Measurements from ENCODE around the gene CCL19. TPM values are rescaled to one million over a fixed set of nuclear protein-coding genes. Genes with fewer than 3 reads are reported as not detected.

Gene CCL19
- total and polyA plus RNA-seq, 2 experiments from 2014 or later: not detected

GRCh38 chr9:34665381-34666250 is 25.5 kb downstream of the CCL19 start:
- H3K4me3 ChIP-seq: peak overlapping the region; percentile 98
- Mint-ChIP-seq H3K27me3 (ENCODE audit: insufficient read depth, low read depth, poor library complexity) (peaks cover 14% of the 10 kb centered on the region), H3K27ac (peak overlapping the region; percentile 98), H3K4me3 (peak overlapping the region; percentile 82), H3K9me3 (peaks cover 15% of the 10 kb centered on the region), H3K4me1 (peaks cover 8% of the 10 kb centered on the region), H3K36me3 (ENCODE audit: low read depth) (peaks cover 27% of the 10 kb centered on the region)
- H3K4me1 ChIP-seq (ENCODE audit: insufficient read depth): peaks cover 3% of the 10 kb centered on the region
- peak overlapping the region; percentile 99 for H2AFZ ChIP-seq
- DNase-seq (ENCODE audit: low spot score) (peak; percentile 99), ATAC-seq (peak; percentile 77)
- H4K20me1 ChIP-seq (replicated peaks; ENCODE audit: insufficient read depth): peaks cover 3% of the 10 kb centered on the region; the same call in 1 of the 2 replicates
- peak; percentile 97 for TF ChIP-seq CREB1 (CRISPR knock-in tag; IDR thresholded peaks at IDR 0.05; ENCODE audit: low read depth)
- peak; percentile 84 for TF ChIP-seq POLR2AphosphoS5 (IDR thresholded peaks at IDR 0.05; ENCODE audit: low read depth)
- no peak for TF ChIP-seq NANOG (IDR thresholded peaks at IDR 0.05; ENCODE audit: borderline replicate concordance)
- H3K27me3 ChIP-seq (ENCODE audit: insufficient read depth): no peaks in the 10 kb centered on the region
- H3K79me2 ChIP-seq (replicated peaks; ENCODE audit: insufficient read depth): peaks cover 8% of the 10 kb centered on the region; the same call in 1 of the 2 replicates
- H3K27ac ChIP-seq (ENCODE audit: low read depth): peak overlapping the region; percentile 99
- H3K4me2 ChIP-seq: peak overlapping the region; percentile 100
- H3K9me2 ChIP-seq (ENCODE audit: insufficient read depth): no peaks in the 10 kb centered on the region
- H3F3A ChIP-seq (replicated peaks; ENCODE audit: low read depth): no peaks in the 10 kb centered on the region
- no peaks in the 10 kb centered on the region for H3K36me3 ChIP-seq (ENCODE audit: insufficient read depth)

GRCh38 chr9:34665067-34665380 is 26.1 kb downstream of the CCL19 start:
- no peak for TF ChIP-seq EZH2phosphoT487 (IDR thresholded peaks at IDR 0.05; ENCODE audit: unreplicated experiment)
- TF ChIP-seq ZNF114 (CRISPR knock-in tag; IDR thresholded peaks at IDR 0.05): no peak
- no peak for TF ChIP-seq ZNF462 (CRISPR knock-in tag; IDR thresholded peaks at IDR 0.05)
- no peak for TF ChIP-seq CTCF (conservative IDR thresholded peaks at IDR 0.05; ENCODE audit: low read depth in 2 of 2)
- no peak for TF ChIP-seq CREB1 (CRISPR knock-in tag; IDR thresholded peaks at IDR 0.05; ENCODE audit: low read depth)
- peak overlapping the region; percentile 98 for H3K4me3 ChIP-seq
- no peaks in the 10 kb centered on the region for H3K36me3 ChIP-seq (ENCODE audit: insufficient read depth)
- Mint-ChIP-seq H3K4me3 (peak overlapping the region; percentile 82), H3K36me3 (ENCODE audit: low read depth) (peaks cover 23% of the 10 kb centered on the region), H3K27me3 (ENCODE audit: insufficient read depth, low read depth, poor library complexity) (peaks cover 11% of the 10 kb centered on the region), H3K27ac (no peak overlapping the region), H3K4me1 (peaks cover 8% of the 10 kb centered on the region), H3K9me3 (peaks cover 10% of the 10 kb centered on the region)
- peaks cover 8% of the 10 kb centered on the region; the same call in 1 of the 2 replicates for H3K79me2 ChIP-seq (replicated peaks; ENCODE audit: insufficient read depth)
- peak; percentile 73 for ATAC-seq
- peaks cover 3% of the 10 kb centered on the region; the same call in 1 of the 2 replicates for H4K20me1 ChIP-seq (replicated peaks; ENCODE audit: insufficient read depth)
- peak overlapping the region; percentile 100 for H3K4me2 ChIP-seq
- H3F3A ChIP-seq (replicated peaks; ENCODE audit: low read depth): no peaks in the 10 kb centered on the region
- no peak overlapping the region for H3K27ac ChIP-seq (ENCODE audit: low read depth)
- DNase-seq (ENCODE audit: low spot score): no peak
- H3K27me3 ChIP-seq (ENCODE audit: insufficient read depth): no peaks in the 10 kb centered on the region
- peak overlapping the region; percentile 91 for H2AFZ ChIP-seq
- no peaks in the 10 kb centered on the region for H3K9me2 ChIP-seq (ENCODE audit: insufficient read depth)
- H3K4me1 ChIP-seq (ENCODE audit: insufficient read depth): peaks cover 3% of the 10 kb centered on the region

Measured in GM23338 (cell line).